HG02678 (cell line): ENCODE data around the gene PANK1.

ENCODE experiments used
- ATAC-seq: cut with Tn5 transposase; IDR thresholded peaks from one replicate; pipeline ENCODE4 v1.9.1; 2021; ENCODE audit warnings: mild to moderate bottlenecking, moderate library complexity; ENCODE audit not compliant: unreplicated experiment

PANK1 gene

GRCh38 chr10:89540420-89540949, 104.6 kb downstream of the PANK1 start:
- no peak for ATAC-seq

DNA sequence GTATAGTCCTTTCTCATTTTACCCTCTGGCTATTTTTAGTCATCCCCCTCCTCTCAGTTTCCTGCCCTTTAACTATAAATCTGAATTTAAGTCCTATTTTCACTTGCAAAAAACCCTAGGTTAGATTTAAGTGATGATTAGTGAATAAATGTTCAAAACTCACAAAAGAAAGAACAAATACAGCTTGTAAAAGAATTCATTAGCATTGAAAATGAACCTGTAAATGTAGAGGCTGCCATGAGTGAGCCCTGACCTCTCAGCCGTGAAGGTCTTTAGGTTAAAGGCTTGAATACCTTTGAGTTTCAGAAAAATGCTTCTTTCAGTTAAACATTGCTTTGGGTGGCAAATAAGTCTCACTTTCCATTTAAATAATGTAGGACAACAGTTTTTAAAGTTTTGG, 107.7 kb downstream of the PANK1 start:
- no peak for ATAC-seq

- no peak for ATAC-seq
Observed at GRCh38 chr10:89536013-89536354, 109.1 kb downstream of the PANK1 start.

GRCh38 chr10:89535171-89536012, 109.7 kb downstream of the PANK1 start, which contains the start of gene SLC16A12:
Gene SLC16A12, minus strand, starts transcription at chr10:89535594. Its CDS starts 73,016 bp downstream, at chr10:89462578.
- ATAC-seq = no peak

- no peak for ATAC-seq
Observed at GRCh38 chr10:89534826-89535166, 110.2 kb downstream of the PANK1 start.
